Inferior parietal cortex (tissue), 1 donor: ENCODE results near the gene PSORS1C1.

Source experiments
- DNase-seq: peaks from one replicate; pipeline ENCODE4 v3.0.0-alpha.2; 2016; ENCODE audit errors: extremely low spot score

The PSORS1C1 gene

DNA sequence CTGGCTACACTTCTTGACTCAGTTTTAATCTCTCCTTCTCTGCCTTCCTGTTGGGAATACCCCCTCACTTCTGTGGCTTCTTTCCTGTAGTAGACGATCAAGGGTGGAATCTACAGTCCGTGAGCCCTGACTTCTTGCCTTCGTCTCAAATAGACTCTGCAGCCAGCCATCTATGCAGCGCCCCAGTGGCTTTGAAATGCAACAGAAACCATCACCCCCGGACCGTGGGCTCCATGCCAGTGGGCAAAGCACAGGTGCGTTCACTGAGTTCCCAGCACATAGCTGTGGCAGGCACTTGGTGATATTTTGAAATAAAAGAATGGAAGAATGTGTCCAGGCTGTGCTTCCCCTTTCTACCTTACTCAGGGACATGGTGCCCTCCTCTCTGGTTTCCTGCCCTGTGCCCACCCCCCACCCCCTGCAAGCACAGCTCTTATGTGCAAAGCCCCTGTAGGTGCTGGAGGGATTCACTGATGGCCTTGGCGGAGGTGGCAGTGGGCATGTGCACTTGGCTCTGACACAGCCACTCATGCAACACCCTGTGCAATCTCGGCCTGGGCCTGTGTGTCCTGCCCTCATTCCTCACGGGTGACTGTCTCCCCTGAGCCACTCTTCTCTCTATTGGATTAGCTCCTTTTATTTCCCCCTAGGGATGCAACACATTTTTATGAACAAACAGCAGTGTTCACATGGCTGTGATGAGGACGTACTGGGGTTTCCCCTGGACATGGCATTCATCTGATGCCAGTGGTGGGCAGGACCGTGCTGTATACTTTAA lies 11.2 kb downstream of the PSORS1C1 start:
- DNase-seq = no peak

DNA sequence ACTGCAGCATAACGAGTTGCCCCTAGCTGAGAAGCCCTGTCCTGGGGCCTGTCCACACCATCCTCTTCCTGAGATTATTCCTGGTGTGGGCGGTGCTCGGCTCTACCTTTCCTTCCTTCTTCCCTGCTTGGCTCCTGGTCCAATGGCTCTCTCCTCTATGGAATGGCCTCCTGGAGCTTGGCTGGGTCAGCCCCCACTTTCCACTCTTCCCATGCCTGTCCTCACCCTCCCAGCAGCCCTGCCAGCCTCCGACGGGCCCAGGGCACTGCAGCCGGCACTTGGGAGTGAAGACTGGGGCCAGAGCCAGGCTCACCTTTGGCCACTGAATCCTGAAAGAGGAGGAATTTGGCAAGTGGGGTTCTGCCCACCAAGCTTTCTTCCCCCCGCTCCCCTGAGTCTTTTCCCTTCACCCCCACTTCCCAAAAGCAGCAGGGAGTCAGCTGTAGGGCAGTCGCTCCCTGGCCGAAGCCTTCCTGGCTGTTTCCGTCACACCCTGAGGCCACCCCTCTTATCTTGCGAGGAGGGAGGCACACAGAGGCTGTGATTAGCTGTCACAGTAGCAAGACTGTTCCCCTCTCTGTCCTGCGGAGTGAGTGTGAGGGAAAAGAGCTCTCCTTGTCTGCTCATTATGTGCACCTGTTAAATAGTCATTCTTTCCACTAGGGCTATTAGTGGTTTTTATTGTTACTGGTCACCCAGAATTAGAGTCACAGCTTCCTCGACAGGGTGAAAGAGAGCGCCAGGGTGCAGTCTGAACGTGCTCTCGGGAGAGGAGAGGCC lies 12.0 kb downstream of the PSORS1C1 start:
- DNase-seq = no peak

DNA sequence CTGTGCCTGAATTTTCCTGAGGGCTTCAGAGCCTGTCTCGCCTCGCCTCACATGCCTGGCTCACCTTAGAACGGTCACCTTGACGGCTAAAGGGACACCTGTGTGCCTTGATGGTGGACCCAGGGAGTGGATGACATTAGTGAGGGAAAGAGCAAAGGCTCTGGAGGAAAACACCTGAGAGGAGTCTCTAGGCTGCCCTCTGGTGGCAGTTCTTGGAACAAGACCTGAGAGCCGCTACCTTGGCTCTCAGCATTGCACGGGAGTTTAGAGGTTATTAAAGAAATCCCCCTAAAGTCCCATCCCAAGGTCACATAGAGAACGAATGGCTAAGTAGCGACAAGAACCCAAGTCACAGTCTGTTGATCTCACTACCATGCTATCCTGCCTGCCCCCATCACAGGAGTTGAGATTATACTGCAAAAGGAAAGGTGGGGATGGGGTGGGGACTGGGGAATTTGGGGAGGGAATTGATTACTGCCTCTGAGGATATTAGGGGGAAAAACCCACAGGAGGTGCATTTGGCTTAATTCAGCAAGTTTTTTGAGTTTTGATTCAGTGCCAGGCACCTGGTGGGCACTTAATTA lies 13.6 kb downstream of the PSORS1C1 start:
- peak; percentile 74 for DNase-seq

- DNase-seq = no peak
Measured at GRCh38 chr6:31129130-31129529, 14.5 kb downstream of the PSORS1C1 start.

GRCh38 chr6:31130751-31131150 lies 16.2 kb downstream of the PSORS1C1 start:
- DNase-seq = no peak

- DNase-seq = no peak
Measured at GRCh38 chr6:31131595-31131994, 17.0 kb downstream of the PSORS1C1 start.

DNA sequence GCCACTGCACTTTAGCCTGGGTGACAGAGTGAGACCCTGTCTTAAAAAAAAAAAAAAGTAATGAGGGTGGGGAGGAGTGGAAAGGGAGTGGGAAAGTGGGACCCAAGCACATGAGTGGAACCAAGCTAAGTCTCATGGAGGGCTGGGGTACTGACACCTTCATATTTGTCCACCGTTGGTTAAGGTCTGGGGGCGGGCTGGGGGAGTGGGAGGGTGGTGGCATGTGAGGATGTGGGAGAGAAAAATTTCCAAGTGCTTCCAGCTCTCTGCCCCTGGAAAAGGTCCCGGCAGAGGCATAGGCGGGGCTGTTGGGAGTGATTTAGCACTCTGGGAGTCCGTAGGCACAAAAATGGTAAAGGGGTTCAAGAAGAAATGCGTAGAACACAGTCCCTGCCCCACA lies 18.2 kb downstream of the PSORS1C1 start:
- no peak for DNase-seq

DNA sequence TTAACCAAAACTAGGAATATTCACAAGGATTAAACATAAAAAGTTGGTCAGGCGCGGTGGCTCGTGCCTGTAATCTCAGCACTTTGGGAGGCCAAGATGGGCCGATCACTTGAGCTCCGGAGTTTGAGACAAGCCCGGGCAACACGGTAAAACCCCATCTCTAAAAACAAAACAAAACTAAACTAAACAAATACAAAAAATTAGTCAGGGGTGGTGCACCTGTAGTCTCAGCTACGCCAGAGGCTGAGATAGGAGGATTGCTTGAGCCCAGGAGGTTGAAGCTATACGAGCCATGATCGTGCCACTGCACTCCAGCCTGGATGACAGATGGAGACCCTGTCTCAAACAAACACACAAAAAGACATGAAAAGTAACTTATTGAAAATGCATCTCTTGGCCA lies 21.1 kb downstream of the PSORS1C1 start:
- DNase-seq = no peak

GRCh38 chr6:31138982-31139381 lies 24.4 kb downstream of the PSORS1C1 start, which contains the start of gene PSORS1C2:
PSORS1C2 (minus strand) TSS chr6:31139066; CDS start chr6:31139026, 40 bp downstream.
- no peak for DNase-seq

DNA sequence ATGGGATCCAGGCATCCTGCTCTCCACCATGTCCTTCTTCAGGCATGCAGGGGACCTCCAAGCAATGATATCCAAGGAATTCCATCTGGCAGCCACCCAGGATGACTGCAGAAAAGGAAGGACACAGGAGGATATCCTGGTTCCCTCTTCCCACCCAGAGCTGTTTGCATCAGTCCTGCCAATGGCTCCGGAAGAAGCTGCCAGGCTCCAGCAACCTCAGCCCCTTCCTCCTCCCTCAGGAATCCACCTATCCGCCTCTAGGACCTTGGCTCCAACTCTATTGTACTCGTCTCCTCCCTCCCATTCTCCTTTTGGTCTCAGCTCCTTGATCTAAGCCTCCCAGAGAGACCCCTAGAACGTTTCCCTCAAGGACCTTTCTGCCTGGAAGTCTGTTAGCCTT lies 25.0 kb downstream of the PSORS1C1 start:
- DNase-seq = no peak

GRCh38 chr6:31140643-31141042 lies 26.0 kb downstream of the PSORS1C1 start:
- DNase-seq = no peak

- DNase-seq = no peak
Measured at GRCh38 chr6:31142361-31142761, 27.8 kb downstream of the PSORS1C1 start.

DNA sequence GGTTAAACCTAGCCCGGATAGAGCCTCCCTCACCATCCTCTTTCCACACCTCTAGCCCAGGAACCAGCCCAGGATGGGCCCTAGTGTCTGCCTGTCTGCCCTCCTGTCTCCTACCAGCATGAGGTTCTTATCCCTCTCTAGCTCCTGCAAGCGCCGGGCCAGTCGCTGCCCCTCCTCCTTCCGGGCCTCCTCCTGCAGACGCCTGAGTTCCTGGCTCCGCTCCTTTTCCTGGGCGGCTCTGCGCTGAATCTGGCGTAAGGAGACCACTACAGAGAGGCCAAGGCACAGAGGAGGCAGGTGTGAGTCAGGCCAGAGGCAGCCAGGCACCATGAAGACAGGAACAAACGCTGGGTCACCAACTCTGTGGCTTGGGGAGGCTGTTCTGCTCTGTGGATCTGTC lies 28.5 kb downstream of the PSORS1C1 start:
- no peak for DNase-seq

- no peak for DNase-seq
Measured at GRCh38 chr6:31144296-31144969, 29.8 kb downstream of the PSORS1C1 start.

DNA sequence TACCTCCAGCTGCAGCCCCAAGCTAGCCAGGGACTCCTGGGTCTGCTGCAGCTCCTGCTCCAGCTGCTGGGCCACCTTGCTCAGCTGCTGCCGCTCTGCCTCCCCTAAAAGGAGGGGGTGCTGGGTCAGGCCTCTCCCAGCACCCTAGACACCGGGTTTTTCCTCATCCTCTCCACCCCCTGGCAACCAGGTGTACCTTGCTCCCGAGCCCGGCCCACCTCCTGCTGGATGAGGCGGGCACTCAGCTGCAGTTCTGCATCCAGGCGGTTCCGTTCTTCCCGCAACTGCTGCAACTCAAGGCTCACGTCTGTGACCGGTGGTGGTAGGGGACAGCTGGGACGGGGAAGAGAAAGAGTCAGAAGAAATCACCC lies 30.4 kb downstream of the PSORS1C1 start:
- DNase-seq = no peak

DNA sequence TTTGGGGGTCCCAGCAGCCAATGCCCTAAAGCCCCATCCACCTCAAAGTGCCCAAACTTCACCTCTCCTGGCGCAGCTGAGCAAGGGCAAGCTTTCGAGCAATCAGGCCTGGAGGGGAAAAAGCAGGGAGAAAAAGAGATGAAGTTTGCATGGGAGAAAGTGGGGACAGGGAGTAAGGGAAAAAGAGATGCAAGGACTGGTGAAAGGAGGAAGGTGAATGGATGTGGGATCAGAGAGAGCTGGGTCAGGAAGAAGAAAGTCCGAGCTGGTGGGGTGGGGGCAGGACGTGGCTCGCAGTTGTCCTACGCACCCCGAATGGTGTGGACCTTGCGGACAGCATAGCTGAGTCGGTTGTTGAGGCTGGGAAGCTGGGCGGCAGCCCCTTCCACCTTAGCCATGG lies 30.8 kb downstream of the PSORS1C1 start:
- no peak for DNase-seq

DNA sequence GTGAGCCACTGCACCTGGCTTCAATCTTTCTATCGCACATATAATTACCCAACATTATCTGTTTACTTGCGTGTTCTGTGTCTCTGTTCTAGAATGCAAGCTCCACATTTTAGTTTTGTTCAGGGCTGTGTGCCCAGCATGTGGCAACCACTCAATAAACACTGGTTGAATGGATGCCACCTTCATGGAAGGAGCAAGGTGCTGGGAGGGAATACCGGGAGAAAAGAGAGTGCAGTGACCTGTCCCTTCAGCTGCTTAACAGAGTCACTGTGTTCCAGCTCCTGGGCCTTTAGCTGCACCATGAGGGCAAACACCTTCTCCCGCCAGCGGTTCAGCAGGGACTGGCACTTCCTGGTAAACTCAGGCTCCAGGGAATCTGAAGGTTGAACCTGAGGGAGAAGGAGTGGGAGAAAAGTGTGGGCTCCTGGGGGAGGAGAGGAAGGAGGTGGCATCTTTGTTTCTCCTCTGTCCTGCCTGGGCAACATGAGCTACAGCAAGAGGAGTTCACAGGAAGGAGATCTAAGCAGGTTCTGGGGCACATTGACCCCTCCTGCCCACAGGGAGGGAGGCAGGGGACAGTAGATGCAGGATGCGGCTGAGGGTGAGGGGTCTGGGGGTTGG lies 35.3 kb downstream of the PSORS1C1 start:
- no peak for DNase-seq

GRCh38 chr6:31152781-31153180 lies 38.2 kb downstream of the PSORS1C1 start:
- DNase-seq = no peak

DNA sequence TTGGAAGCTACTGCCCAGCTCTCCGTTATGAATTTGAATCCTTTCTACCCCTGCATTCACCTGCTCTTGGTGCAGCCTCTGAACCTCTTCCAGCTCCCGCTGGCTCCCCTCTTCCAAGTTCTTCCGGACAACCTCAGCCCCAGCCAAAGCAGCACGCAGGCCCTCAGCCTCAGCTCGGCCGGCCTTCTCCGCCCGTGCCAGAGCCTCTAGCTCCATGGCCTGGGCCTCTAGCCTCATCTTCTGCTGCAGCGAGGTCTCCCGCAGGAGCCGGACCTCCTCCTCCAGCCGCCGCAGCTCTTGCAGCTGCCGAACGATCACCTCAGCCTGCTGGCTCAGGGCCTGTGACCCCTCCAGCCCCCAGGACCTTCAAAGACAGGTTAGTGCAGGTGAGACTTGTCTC lies 39.8 kb downstream of the PSORS1C1 start:
- no peak for DNase-seq

GRCh38 chr6:31156641-31157040 lies 42.0 kb downstream of the PSORS1C1 start:
- DNase-seq = no peak

DNA sequence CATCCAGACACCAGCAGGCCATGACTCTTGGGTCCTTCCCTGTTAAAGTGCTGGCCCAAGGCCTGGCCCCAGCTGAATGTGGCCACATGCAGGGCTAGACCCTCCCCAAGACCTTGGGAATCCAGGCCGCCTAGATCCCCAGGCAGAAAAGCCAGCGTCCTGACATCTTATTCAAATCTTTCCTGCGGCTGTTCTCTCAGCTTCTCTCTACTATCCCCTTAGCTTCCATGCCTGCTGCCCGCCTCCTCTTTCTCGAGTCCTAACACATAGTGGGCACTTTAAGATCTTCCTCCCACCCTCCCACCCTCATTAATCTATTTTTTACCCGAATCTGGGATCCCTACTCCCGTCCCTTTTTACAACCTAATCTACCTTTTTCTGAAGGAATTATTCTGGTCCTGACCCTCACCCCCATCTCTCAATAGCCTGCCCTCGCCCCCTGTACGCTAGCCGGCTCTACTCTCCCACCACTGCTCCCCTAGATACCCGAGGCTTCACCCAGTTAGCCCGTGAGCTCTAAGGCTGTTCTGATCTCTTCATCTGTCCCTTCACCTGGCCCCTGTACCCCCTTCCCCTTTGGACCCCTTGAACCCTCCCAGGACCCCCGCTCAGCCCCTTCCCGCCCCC lies 43.0 kb downstream of the PSORS1C1 start, which contains the start of gene CCHCR1:
Gene CCHCR1, minus strand, starts transcription at position 290 of the 627 bp plus-strand sequence. Its CDS starts 202 bp downstream, at position 88.
- no peak for DNase-seq
